MM.1S (cell line): ENCODE measurements around the gene PAPSS2.

Experiments
- EZH2 ChIP-seq: fragments of 300-600 bp; sonication (generic); optimal IDR thresholded peaks from 2 replicates; pipeline ENCODE3; 2017; ENCODE audit warnings: low read depth, mild to moderate bottlenecking, antibody characterized with exemption, low read length, mixed read lengths
- TF ChIP-seq, protein P1 (sequence below): fragments of 300-600 bp; sonication (generic); IDR thresholded peaks from 2 replicates; pipeline ENCODE4 v1.5.1; 2016; ENCODE audit warnings: antibody characterized with exemption, low read length, mixed read lengths

DNA sequence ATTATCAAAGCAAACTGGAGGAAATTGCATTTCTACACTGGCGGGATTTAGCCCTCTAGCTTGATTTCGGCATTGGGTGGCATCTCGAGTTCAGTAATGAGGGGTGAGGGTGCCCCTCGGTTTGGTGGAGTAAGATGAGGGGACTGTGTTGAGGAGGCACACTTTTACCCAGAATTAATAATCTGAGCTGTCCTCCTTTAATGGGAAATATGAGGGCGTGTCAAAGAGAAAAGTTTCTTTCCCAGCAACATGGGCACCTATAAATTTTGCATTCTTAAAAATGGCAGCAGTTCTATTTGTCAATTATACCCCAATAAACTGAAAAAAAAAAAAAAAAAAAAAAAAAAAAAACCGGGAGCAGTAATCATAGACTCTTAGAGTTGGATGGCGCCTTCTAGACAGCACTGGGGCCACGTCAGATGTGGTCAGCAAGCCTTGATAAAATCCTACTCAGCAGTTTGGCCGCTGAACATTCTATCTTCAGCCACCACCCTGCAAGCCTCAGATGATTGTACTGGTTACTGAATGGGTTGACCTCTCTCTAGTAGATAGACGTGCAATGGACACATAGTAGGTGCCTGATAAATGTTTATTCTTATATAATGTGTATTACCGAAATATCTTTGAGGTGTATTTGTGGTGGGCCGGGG lies 931 bp downstream of the PAPSS2 start:
- TF ChIP-seq, protein P1, sequence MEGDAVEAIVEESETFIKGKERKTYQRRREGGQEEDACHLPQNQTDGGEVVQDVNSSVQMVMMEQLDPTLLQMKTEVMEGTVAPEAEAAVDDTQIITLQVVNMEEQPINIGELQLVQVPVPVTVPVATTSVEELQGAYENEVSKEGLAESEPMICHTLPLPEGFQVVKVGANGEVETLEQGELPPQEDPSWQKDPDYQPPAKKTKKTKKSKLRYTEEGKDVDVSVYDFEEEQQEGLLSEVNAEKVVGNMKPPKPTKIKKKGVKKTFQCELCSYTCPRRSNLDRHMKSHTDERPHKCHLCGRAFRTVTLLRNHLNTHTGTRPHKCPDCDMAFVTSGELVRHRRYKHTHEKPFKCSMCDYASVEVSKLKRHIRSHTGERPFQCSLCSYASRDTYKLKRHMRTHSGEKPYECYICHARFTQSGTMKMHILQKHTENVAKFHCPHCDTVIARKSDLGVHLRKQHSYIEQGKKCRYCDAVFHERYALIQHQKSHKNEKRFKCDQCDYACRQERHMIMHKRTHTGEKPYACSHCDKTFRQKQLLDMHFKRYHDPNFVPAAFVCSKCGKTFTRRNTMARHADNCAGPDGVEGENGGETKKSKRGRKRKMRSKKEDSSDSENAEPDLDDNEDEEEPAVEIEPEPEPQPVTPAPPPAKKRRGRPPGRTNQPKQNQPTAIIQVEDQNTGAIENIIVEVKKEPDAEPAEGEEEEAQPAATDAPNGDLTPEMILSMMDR: no peak
- no peak for TF ChIP-seq EZH2
